Amniotic stem cell (primary cell): ENCODE results near the gene SMIM35.
"Not testable (repeated sequence)": the region's sequence is repeated elsewhere in the genome, so short reads cannot be mapped to it uniquely, and the experiment has no call there.

Experiments used
- DNase-seq: peaks from one replicate; lab custom pipeline; 2025; lab: John Stamatoyannopoulos, UW

Gene SMIM35

DNA sequence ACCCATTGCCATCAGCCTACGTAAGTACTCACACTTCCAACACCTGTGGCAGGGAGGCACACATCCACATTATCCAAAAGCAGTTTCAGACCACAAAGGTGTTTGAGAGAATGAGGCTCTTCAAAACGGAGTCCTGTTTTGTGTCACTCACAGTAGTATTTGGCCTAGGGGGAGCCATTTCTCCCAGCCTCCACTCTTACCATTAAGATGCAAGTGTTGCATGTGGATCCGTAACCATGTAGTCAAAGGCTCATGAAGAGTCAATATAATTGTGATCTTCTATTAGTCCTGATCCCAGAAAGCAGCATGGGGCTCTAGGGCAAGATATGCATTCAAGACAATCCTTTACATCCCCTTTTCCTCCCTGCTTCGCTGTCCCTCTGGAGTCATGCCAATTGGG is 59.1 kb downstream of the SMIM35 start:
- no peak for DNase-seq

DNA sequence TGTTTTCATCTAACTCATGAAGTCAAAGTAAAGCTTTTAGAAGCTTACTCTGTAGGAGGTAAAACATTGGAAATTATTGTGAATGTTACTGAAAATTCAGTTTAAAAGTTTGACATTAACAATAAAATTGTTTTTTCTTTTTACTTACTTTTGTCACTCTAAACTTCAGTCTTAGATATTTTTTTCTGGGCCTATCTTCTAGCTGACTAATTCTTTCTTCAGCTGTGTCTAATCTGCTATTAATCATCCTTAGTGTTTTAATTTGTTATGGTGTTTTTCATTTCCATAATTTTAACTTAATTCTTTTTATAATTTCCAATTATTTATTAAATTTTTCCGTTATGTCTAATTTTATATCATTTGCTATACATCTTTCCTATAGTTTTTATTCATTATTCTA is 65.6 kb downstream of the SMIM35 start:
- no peak for DNase-seq

- no peak for DNase-seq
Observed at GRCh38 chr11:118018401-118018800, 68.4 kb downstream of the SMIM35 start.

DNA sequence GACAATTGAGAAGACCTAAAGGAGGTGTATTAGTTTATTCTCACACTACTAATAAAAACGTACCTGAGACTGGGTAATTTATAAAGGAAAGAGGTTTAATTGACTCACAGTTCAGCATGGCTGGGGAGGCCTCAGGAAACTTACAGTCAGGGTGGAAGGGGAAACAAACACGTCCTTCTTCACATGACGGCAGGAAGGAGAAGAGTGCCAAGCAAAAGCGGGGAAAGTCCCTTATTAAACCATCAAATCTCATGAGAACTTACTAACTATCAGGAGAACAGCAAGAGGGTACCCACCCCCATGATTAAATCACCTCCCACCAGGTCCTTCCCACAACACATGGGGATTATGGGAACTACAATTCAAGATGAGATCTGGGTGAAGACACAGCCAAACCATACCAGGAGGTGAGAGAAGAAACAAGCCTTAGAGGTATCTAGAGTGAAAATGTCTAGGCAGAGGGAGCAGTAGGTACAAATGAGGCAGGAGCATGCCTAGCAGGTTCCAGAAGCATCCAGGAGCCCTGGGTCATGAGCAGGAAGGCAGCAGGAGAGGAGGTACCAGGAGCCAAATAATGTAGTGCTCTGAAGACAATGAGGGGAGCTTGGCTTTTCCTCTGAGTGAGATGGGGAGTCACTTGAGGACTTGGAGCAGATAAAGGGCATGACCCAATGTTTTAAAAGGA is 69.0 kb downstream of the SMIM35 start:
- DNase-seq, result no peak

DNA sequence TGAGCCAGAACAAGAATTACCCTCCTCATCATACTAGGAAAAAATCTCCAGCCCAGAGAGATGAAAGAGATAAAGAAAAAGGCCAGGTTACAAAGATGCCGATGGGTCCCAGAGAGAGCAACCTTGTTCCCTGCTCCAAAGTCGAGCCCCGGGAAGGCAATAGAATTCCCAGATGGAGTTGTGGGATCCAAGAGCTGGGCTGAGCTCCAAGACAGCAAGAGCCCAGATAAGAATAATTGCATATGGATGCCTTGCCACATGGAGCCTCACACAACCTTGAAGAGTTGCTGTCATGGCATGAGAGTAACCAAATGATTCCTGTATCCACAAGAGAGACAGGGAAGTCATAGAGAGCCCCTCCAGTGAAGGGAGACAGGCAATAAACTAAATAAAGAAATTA is 69.7 kb downstream of the SMIM35 start:
- DNase-seq, result no peak

- DNase-seq, result no peak
Observed at GRCh38 chr11:118016104-118016503, 70.7 kb downstream of the SMIM35 start.

- no peak for DNase-seq
Observed at GRCh38 chr11:118015385-118015841, 71.3 kb downstream of the SMIM35 start.

GRCh38 chr11:118014022-118014421 is 72.7 kb downstream of the SMIM35 start:
- no peak for DNase-seq

GRCh38 chr11:118012083-118012669 is 74.6 kb downstream of the SMIM35 start:
- no peak for DNase-seq

DNA sequence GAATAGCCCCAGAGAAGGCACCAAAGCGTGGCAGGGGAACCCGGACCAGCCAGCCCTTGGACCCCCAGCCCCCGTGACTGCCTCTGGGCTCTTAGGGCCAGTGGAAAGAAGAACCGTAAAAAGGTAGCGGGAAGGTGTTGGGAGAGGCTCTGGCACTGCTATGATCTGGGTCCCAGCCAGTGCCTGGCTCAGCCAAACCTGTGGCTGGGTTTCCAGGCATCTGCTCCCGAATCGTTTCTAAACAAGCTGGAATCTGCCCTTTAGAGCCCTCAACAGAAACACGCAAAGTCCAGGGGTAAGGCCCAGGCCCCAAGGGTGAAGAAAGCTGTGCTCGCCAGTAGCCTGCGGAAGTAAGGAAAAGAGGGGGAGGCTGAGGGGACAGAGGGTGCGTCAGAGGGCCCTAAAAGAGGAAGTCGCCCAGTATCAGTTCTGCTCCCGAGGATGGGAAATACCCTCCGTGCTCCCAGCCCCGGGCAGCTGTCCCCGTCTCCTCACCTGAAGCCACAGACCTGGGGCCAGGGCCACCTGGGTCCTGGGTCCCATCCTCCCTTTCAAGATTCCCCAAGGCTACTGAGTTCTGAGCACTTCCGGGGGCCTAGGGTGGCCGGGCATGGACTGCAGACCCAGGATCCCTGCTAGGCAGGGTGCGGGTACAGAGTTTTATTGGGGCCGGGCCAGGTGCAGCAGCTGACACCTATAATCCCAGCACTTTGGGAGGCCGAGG is 75.9 kb downstream of the SMIM35 start:
- DNase-seq, result no peak

DNA sequence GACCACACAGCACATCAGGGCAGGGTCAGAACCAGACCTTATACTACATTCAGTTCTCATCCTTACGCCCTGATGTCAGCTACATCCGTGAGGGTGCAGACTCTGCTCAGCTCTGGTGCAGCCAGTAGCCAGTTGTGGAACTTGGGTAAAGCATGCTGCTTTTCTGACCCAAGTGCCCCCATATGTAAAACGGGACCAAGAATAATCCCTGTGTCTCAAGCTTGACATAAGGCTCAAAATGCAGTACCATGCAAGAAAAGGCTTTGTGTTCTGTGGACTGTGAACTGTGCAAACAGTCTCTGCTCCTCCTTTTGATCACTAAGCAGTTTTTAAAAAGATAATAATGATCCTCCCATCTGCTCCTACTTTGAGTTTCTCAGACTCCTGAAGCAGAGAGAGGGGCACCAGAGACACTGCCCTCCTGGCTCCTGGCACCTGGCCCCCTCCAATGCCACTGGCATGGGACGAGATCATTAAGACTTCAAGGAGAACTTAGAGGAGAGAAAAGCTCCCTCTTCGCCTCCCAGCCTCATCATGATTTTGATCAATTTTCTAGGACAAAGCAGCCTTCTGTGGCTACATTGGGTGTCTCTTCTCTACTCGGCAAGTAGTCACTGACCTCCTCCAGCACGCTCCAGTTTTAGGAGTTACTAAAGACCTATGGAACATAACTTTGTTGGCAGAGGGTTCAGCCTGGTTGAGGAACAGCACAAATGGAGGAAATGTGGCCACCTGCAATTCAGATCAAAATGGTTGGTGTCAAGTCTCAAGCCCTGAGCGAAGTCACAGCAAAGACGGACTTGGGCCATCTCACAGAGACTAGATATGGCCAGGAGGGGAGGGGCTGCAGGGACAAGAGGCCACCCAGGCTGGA is 76.7 kb downstream of the SMIM35 start:
- no peak for DNase-seq

DNA sequence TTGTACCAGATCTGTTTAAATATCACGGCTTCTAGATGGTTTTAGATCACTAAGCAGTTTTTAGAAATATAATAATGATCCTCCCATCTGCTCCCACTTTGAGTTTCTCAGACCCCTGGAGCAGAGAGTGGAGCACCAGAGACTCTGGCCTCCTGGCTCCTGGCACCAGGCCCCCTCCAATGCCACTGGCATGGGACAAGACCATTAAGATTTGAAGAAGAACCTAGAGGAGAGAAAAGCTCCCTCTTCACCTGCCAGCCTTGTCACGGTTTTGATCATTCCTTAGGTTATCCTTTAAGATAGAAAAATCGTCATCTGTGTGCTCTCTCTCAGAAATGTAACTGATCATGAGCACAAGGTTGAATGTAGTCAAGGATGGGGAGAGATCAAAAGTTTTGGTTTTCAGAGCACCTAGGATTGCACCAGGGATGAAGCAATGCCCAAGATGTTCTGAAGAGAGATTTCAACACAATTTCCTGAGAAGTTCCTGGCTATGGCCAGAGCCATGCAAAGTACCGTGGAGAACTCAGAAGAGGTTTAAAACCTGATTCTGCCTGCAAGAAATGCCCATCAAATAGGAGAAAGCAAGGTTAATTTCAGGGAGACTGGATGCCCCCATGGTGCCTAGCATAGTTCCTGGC is 78.4 kb downstream of the SMIM35 start:
- no peak for DNase-seq

DNA sequence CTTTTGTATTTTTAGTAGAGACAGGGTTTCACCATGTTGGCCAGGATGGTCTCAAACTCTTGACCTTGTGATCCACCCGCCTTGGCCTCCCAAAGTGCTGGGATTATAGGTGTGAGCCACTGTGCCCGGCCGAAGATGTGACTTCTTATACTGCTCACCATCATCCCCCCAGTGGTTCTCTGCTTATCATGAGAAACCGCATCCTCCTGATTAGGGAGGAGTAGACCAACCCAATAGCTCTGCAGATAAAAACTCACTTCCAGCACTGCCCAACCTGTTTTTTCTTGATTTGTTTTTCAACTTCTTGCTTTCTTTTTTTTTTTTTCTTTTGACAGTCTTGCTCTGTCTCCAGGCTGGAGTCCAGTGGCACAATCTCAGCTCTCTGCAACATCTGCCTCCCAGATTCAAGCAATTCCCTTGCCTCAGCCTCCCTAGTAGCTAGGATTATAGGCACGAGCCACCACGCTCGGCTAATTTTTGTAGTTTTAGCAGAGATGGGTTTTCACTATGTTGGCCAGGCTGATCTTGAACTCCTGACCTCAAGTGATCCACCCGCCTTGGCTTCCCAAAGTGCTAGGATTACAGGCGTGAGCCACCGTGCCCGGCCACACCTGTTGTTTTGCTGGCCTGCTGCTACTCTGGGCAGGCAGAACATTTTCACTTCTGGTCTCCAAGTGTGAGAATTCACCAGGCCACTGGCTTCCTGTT is 79.0 kb downstream of the SMIM35 start:
- not testable (repeated sequence) for DNase-seq

- DNase-seq, result no peak
Observed at GRCh38 chr11:118007040-118007439, 79.7 kb downstream of the SMIM35 start.

DNA sequence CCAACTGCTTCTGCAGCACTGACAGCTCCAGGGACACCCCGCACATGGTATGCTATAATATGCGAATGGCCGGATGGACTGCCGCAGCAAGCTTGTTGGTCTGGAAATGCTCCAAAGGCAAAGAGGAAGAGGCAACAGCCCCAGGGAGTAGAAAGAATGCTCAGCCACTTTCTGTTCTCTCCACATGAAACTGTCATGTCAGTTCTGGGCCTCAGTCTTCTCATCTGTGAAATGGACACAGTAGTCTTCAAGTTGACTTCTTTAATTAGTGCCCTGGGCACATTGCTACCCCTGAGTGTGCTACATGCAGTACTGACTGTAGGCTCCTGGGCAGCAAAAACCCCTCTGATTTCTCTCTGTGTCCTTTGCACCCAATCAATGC is 80.6 kb downstream of the SMIM35 start:
- DNase-seq, result no peak

- DNase-seq, result no peak
Observed at GRCh38 chr11:118005224-118006152, 81.3 kb downstream of the SMIM35 start.

DNA sequence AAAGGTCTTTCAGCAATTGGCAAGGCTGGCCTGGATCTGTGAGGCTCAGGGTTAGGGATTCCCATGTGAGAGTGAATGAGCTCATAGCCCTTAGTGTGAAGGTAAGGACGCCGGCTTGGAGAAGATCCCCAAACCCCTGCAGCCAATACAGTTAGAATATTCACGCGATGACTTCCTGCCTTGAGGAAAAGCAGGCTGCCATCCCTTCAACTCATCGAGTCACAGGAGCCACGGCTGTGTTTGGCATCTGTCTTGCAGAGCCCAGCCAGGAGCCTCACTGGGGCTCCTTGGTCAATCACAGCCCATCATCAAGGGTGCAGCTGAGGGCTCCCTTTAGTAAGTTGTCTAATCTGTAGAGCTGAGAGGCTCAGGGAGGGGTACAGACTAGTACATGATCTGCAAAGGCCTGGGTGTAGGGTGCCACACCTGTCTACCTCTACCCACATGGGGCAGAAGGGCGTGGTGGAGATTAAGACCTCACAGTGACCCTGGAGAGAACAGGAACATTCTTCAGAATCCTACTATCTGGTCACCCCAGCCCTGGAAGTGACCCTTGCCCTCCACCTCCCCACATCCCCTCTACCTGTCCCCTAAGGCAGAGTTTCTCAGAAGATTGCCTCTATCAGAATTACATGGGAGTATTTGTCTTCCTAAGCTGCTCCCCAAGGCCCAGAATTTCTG is 82.1 kb downstream of the SMIM35 start:
- DNase-seq, result no peak

DNA sequence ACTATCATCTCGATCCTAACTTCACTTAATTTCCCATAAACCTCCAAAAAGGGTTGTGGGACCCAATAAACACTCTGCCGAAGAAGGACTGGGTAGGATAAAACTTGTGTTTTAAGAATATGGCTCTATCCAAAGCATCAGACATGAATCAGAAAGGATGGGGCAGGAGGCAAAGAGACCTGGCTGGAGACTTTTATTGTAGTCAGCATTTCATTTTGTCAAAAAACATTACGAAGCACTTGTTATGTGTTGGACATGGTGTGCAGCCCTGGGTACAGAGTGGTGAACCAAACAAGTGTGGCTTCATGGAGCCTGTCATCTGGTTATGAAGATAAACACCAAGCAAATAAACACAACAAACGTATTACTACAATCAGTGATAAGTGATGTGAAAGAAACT is 83.3 kb downstream of the SMIM35 start:
- no peak for DNase-seq
